ENCODE data around the gene LPCAT3. TPM values are rescaled to one million over a fixed set of nuclear protein-coding genes. Genes with fewer than 3 reads are reported as not detected.

Gene LPCAT3
- total and polyA plus RNA-seq, 2 experiments from 2014 or later = 11.8 to 19.7 TPM

- 92 to 96% methylated on average over 22 to 24 of the region's 26 CpGs for WGBS, 2 experiments (ENCODE audit: low coverage in 1 of 2, low lambda C conversion rate in 2 of 2, missing lambda C conversion rate in 2 of 2)
- Histone ChIP-seq H3K9me2 (ENCODE audit: insufficient read depth) (no peaks in the 10 kb centered on the region), H3K27me3 (replicated peaks; ENCODE audit: insufficient read depth) (no peaks in the 10 kb centered on the region), H3K9ac (no peak overlapping the region), H3K9me3 (ENCODE audit: low read depth) (no peaks in the 10 kb centered on the region), H3K36me3 (ENCODE audit: low read depth) (no peaks in the 10 kb centered on the region), H3K4me2 (ENCODE audit: unreplicated experiment) (no peak overlapping the region), H3K27ac (no peak overlapping the region), H4K20me1 (ENCODE audit: insufficient read depth) (no peaks in the 10 kb centered on the region), H3K4me3 (no peak overlapping the region), H3F3A (ENCODE audit: insufficient read depth) (peaks cover 10% of the 10 kb centered on the region; the same call in 1 of the 2 replicates), H2AFZ (no peak overlapping the region), H3K79me2 (ENCODE audit: insufficient read depth) (no peaks in the 10 kb centered on the region), H3K4me1 (ENCODE audit: insufficient read depth) (0 out of 2 replicates have a peak, but pooled peaks cover 7% of the 10 kb centered on the region)
- TF ChIP-seq EZH2phosphoT487 (IDR thresholded peaks at IDR 0.05; ENCODE audit: insufficient read depth, low read depth) (no peak), EZH2 (IDR thresholded peaks at IDR 0.05; ENCODE audit: insufficient read depth, poor library complexity, severe bottlenecking) (no peak)
- no peak for DNase-seq
- in situ Hi-C loops (cut with MboI) = no loop called here
Measured at GRCh38 chr12:6959805-6960592, 58.3 kb downstream of the LPCAT3 start.

GRCh38 chr12:6959058-6959804, 59.0 kb downstream of the LPCAT3 start:
- Histone ChIP-seq H3K9me2 (ENCODE audit: insufficient read depth) (no peaks in the 10 kb centered on the region), H4K20me1 (ENCODE audit: insufficient read depth) (no peaks in the 10 kb centered on the region), H3K27me3 (replicated peaks; ENCODE audit: insufficient read depth) (no peaks in the 10 kb centered on the region), H3K4me3 (no peak overlapping the region), H2AFZ (no peak overlapping the region), H3K79me2 (ENCODE audit: insufficient read depth) (no peaks in the 10 kb centered on the region), H3K36me3 (ENCODE audit: low read depth) (no peaks in the 10 kb centered on the region), H3K9me3 (ENCODE audit: low read depth) (no peaks in the 10 kb centered on the region), H3K27ac (no peak overlapping the region), H3K4me1 (ENCODE audit: insufficient read depth) (0 out of 2 replicates have a peak, but pooled peaks cover 7% of the 10 kb centered on the region), H3K9ac (no peak overlapping the region), H3F3A (ENCODE audit: insufficient read depth) (peaks cover 3% of the 10 kb centered on the region; the same call in 1 of the 2 replicates), H3K4me2 (ENCODE audit: unreplicated experiment) (no peak overlapping the region)
- in situ Hi-C loops (cut with MboI) = no loop called here
- WGBS, 2 experiments (ENCODE audit: low coverage in 1 of 2, low lambda C conversion rate in 2 of 2, missing lambda C conversion rate in 2 of 2) = 75% methylated on average over 13 to 24 of the region's 24 CpGs
- TF ChIP-seq EZH2phosphoT487 (IDR thresholded peaks at IDR 0.05; ENCODE audit: insufficient read depth, low read depth) (no peak), EZH2 (IDR thresholded peaks at IDR 0.05; ENCODE audit: insufficient read depth, poor library complexity, severe bottlenecking) (no peak)
- no peak for DNase-seq

- WGBS, 2 experiments (ENCODE audit: low coverage in 1 of 2, low lambda C conversion rate in 2 of 2, missing lambda C conversion rate in 2 of 2) = 70 to 71% methylated on average over 10 of the region's 10 CpGs
- H2AFZ ChIP-seq = no peak overlapping the region
- in situ Hi-C loops (cut with MboI) = no loop called here
Measured at GRCh38 chr12:6958609-6959057, 59.6 kb downstream of the LPCAT3 start.

GRCh38 chr12:6957741-6958608, 60.3 kb downstream of the LPCAT3 start:
- no peak overlapping the region for H3K27ac ChIP-seq
- 78 to 81% methylated on average over 28 of the region's 28 CpGs for WGBS, 2 experiments (ENCODE audit: low coverage in 1 of 2, low lambda C conversion rate in 2 of 2, missing lambda C conversion rate in 2 of 2)

More at GRCh38 chr12:6958609-6959057, 59.6 kb downstream of the LPCAT3 start:
- Histone ChIP-seq H3K4me3 (no peak overlapping the region), H3K9me3 (ENCODE audit: low read depth) (no peaks in the 10 kb centered on the region), H3K27me3 (replicated peaks; ENCODE audit: insufficient read depth) (no peaks in the 10 kb centered on the region), H3K27ac (no peak overlapping the region), H4K20me1 (ENCODE audit: insufficient read depth) (no peaks in the 10 kb centered on the region), H3K79me2 (ENCODE audit: insufficient read depth) (no peaks in the 10 kb centered on the region), H3K9ac (no peak overlapping the region), H3K9me2 (ENCODE audit: insufficient read depth) (no peaks in the 10 kb centered on the region), H3F3A (ENCODE audit: insufficient read depth) (no peaks in the 10 kb centered on the region), H3K4me1 (ENCODE audit: insufficient read depth) (0 out of 2 replicates have a peak, but pooled peaks cover 7% of the 10 kb centered on the region), H3K36me3 (ENCODE audit: low read depth) (no peaks in the 10 kb centered on the region), H3K4me2 (ENCODE audit: unreplicated experiment) (no peak overlapping the region)
- TF ChIP-seq EZH2 (IDR thresholded peaks at IDR 0.05; ENCODE audit: insufficient read depth, poor library complexity, severe bottlenecking) = no peak
- no peak for TF ChIP-seq EZH2phosphoT487 (IDR thresholded peaks at IDR 0.05; ENCODE audit: insufficient read depth, low read depth)
- no peak for DNase-seq

More at GRCh38 chr12:6957741-6958608, 60.3 kb downstream of the LPCAT3 start:
- H3F3A ChIP-seq (ENCODE audit: insufficient read depth) = no peaks in the 10 kb centered on the region
- in situ Hi-C loops (cut with MboI) = no loop called here
- H3K4me2 ChIP-seq (ENCODE audit: unreplicated experiment) = no peak overlapping the region
- H2AFZ ChIP-seq = no peak overlapping the region
- no peaks in the 10 kb centered on the region for H3K36me3 ChIP-seq (ENCODE audit: low read depth)
- TF ChIP-seq EZH2 (IDR thresholded peaks at IDR 0.05; ENCODE audit: insufficient read depth, poor library complexity, severe bottlenecking) (no peak), EZH2phosphoT487 (IDR thresholded peaks at IDR 0.05; ENCODE audit: insufficient read depth, low read depth) (no peak)
- no peaks in the 10 kb centered on the region for H3K27me3 ChIP-seq (replicated peaks; ENCODE audit: insufficient read depth)
- H3K9ac ChIP-seq = no peak overlapping the region
- no peak overlapping the region for H3K4me3 ChIP-seq
- no peaks in the 10 kb centered on the region for H3K9me3 ChIP-seq (ENCODE audit: low read depth)
- no peaks in the 10 kb centered on the region for H3K9me2 ChIP-seq (ENCODE audit: insufficient read depth)
- no peaks in the 10 kb centered on the region for H4K20me1 ChIP-seq (ENCODE audit: insufficient read depth)
- 0 out of 2 replicates have a peak, but pooled peaks cover 7% of the 10 kb centered on the region for H3K4me1 ChIP-seq (ENCODE audit: insufficient read depth)
- no peaks in the 10 kb centered on the region for H3K79me2 ChIP-seq (ENCODE audit: insufficient read depth)
- DNase-seq = no peak
